Measurements from ENCODE around the gene ARHGAP12. TPM values are rescaled to one million over a fixed set of nuclear protein-coding genes. Genes with fewer than 3 reads are reported as not detected.

The ARHGAP12 gene
- total RNA-seq, 1 donor from 2014 or later = 30.4 TPM

GRCh38 chr10:31866118-31866670 lies 62.4 kb downstream of the ARHGAP12 start:
- Mint-ChIP-seq H3K27ac (peak overlapping the region; percentile 20), H3K4me3 (no peak overlapping the region), H3K36me3 (peaks cover 10% of the 10 kb centered on the region), H3K27me3 (no peaks in the 10 kb centered on the region), H3K9me3 (no peaks in the 10 kb centered on the region), H3K4me1 (ENCODE audit: unreplicated experiment) (peaks cover 19% of the 10 kb centered on the region)
- no peak for DNase-seq (ENCODE audit: extremely low spot score, unreplicated experiment)
- TF ChIP-seq, protein P1, sequence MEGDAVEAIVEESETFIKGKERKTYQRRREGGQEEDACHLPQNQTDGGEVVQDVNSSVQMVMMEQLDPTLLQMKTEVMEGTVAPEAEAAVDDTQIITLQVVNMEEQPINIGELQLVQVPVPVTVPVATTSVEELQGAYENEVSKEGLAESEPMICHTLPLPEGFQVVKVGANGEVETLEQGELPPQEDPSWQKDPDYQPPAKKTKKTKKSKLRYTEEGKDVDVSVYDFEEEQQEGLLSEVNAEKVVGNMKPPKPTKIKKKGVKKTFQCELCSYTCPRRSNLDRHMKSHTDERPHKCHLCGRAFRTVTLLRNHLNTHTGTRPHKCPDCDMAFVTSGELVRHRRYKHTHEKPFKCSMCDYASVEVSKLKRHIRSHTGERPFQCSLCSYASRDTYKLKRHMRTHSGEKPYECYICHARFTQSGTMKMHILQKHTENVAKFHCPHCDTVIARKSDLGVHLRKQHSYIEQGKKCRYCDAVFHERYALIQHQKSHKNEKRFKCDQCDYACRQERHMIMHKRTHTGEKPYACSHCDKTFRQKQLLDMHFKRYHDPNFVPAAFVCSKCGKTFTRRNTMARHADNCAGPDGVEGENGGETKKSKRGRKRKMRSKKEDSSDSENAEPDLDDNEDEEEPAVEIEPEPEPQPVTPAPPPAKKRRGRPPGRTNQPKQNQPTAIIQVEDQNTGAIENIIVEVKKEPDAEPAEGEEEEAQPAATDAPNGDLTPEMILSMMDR (conservative IDR thresholded peaks at IDR 0.05) = no peak

DNA sequence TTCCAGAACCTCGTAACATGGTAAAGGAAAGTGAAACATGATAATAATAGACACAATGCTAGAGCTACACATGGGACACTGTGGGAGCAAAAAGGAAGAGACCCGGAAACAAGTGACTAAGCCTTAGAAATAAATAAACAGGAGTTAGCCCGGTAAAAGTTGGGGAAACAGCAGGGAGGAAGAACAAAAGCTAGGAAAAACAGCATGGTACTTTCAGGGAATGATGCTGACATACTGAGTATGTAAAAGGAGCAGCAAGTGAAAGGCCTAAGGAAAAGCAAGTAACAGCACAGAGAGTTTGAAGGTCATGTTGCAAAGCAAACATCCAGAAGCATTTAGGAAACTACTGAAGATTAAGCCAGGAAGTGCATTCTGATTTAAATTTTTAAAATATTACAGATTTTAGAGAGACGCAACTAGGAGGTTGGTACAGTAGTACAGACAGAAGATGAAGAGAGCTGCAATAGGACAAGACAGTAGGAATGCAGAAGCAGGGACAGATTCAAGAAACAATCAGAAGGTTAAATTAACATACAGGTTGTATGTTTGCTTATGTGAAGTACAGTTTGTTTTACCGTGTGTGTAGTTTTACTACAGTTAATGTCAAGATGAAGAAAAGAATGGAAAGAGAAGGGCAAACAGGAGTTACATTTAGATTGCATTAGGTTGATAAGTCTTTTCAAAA lies 63.7 kb downstream of the ARHGAP12 start:
- peaks cover 14% of the 10 kb centered on the region for H3K36me3 Mint-ChIP-seq
- H3K9me3 Mint-ChIP-seq = no peaks in the 10 kb centered on the region
- DNase-seq (ENCODE audit: extremely low spot score, unreplicated experiment) = no peak
- H3K4me3 Mint-ChIP-seq = peak overlapping the region; percentile 12
- no peak overlapping the region for H3K27ac Mint-ChIP-seq
- TF ChIP-seq, protein P1 (conservative IDR thresholded peaks at IDR 0.05) = no peak
- H3K4me1 Mint-ChIP-seq (ENCODE audit: unreplicated experiment) = peaks cover 19% of the 10 kb centered on the region
- H3K27me3 Mint-ChIP-seq = no peaks in the 10 kb centered on the region

GRCh38 chr10:31855033-31855432 lies 73.6 kb downstream of the ARHGAP12 start:
- H3K9me3 Mint-ChIP-seq = no peaks in the 10 kb centered on the region
- H3K27me3 Mint-ChIP-seq = no peaks in the 10 kb centered on the region
- no peak overlapping the region for H3K4me3 Mint-ChIP-seq
- no peak overlapping the region for H3K27ac Mint-ChIP-seq
- H3K4me1 Mint-ChIP-seq (ENCODE audit: unreplicated experiment) = no peaks in the 10 kb centered on the region
- peaks cover 27% of the 10 kb centered on the region for H3K36me3 Mint-ChIP-seq
- TF ChIP-seq, protein P1 (conservative IDR thresholded peaks at IDR 0.05) = no peak
- DNase-seq (ENCODE audit: extremely low spot score, unreplicated experiment) = no peak

DNA sequence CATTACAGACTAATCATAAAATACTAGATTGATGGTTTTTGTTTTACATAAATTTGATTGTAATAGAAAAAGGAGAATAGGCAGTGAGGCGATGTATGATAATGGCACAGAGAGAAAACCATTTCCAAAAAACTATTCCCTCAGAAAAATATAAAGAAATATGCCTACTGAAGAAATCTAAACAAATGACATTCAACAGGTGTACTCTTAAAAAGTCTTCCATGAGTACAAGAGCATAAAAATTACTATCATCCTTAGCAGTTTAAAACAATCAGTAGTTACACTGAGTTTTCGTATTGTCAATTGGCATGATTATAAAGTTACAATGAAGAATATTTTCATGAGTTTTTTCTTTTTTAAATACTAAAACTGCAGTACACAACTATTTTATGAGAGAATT lies 75.0 kb downstream of the ARHGAP12 start:
- TF ChIP-seq, protein P1 (conservative IDR thresholded peaks at IDR 0.05) = no peak
- no peak overlapping the region for H3K4me3 Mint-ChIP-seq

GRCh38 chr10:31851216-31851615 lies 77.4 kb downstream of the ARHGAP12 start:
- no peaks in the 10 kb centered on the region for H3K4me1 Mint-ChIP-seq (ENCODE audit: unreplicated experiment)
- DNase-seq (ENCODE audit: extremely low spot score, unreplicated experiment) = no peak
- no peak overlapping the region for H3K4me3 Mint-ChIP-seq
- TF ChIP-seq, protein P1 (conservative IDR thresholded peaks at IDR 0.05) = no peak
- H3K27me3 Mint-ChIP-seq = no peaks in the 10 kb centered on the region
- no peak overlapping the region for H3K27ac Mint-ChIP-seq
- H3K9me3 Mint-ChIP-seq = no peaks in the 10 kb centered on the region
- H3K36me3 Mint-ChIP-seq = peaks cover 13% of the 10 kb centered on the region

More for the DNA sequence above, 75.0 kb downstream of the ARHGAP12 start:
- H3K9me3 Mint-ChIP-seq = no peaks in the 10 kb centered on the region
- H3K36me3 Mint-ChIP-seq = peaks cover 17% of the 10 kb centered on the region
- no peaks in the 10 kb centered on the region for H3K27me3 Mint-ChIP-seq
- no peak for DNase-seq (ENCODE audit: extremely low spot score, unreplicated experiment)
- H3K4me1 Mint-ChIP-seq (ENCODE audit: unreplicated experiment) = no peaks in the 10 kb centered on the region
- H3K27ac Mint-ChIP-seq = no peak overlapping the region
